GM21390 (cell line): ENCODE data around the gene HSPA12A.

Experiments
- ATAC-seq: cut with Tn5 transposase; IDR thresholded peaks from one replicate; pipeline ENCODE4 v1.9.1; 2021; ENCODE audit not compliant: unreplicated experiment

HSPA12A gene

DNA sequence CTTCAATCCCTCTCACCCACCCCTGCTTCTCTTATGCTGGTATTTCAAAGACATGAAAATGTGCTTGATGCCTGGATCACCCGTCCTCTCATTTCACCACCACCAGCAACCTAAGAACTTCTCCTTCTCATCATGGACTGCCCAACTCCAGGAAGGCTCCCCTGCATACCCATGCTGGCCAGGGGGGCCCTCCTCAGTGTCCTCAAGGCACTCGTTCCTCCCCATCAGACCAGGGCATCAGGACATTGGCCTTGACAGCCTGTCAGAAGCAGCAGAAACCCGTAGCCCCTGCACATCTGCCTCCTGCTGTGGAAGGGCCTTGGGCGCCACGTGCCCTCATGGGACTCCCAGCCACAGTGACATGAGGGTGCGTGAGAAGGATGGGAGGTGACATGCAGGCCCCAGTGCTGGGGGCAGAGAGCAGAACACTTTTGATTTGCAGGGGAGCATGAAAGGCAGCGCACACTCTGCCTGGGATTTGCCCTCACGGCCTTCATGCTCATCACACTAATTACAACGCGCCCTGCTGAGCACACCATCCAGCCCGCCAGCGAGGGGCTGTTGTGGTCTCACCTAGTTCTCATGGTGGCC is 1.9 kb upstream of the HSPA12A start:
- no peak for ATAC-seq

DNA sequence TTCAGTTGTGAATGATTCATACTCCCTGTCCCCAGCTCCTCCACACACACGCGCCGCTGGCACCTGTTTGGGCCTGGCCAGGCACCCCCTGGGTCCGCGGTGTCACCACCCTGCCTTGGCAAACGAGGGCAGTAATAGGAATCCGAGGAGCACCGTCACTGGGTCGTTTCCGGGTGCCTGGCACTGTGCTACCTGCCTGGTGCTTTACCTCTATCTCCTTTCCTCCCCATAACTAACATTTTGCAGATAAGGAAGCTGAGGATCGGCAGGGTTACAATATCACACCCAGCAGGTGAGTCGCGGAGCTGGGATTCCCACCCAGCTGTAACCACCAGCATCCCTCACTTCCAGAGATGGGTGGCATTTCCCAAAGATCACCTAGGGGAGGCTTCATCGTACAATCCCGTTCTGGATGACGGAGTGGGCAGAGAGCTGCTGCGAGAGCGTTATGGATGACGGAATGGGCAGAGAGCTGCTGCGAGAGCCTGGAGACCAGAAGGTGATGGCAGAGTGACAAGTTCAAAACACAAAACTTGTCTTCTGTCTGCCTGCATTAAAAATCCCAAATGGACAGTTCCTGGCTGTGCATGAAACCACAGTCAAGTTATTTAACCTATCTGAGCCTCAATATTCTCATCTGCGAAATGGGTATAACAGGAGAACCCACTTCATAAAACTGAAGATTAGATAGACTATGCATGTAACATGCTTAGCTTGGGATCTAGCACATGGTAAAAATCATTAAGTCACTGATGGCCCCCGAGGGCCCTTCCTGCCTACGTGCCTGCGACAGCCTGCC is 1.1 kb upstream of the HSPA12A start:
- ATAC-seq, result no peak

DNA sequence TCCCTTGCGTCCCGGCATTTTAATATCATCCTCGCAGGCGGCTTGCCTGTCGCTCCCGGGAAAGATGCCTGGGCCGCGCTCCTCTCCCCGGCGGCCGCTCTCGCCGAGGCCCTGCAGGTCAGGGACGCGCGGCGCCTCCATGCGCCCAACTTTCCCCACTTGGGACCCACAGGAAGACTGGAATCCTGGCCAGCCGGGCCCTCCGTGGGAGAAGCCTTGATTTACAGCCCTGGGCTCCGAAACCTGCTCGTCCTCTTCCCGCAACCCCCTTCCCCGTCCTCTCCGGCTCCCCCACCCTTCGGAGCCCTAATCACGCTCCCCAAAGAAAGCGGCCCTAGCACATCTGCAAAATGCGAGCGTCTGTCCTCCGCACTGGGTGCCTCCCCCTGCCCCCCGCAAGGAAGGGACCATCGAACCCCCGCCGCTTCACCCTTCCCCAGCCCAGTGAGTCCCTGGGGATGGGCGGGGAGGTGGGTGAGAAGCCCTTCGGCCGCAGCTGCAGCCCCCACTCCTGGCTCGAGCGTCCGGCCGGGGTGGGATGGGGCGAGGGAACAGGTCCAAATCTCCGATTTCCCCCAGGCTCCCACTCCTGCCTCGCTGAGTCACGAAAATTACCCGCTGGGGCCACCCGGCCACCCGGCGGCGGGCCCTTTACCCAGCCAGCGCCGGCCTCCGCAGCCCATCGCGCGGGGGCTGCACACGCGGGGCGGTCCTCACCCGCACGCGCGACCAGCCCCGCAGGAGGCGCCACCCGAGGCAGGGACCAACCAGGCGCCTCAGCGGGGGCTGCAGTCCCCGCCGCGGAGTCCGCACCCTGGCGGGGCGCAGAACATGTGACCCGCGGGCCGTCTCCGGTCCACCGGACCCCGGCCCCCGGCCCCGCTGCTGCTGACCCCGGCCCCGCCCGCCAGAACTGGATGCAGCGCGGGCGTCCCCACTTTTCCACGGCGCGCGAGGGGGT is 695 bp downstream of the HSPA12A start:
- ATAC-seq, result peak; percentile 6

DNA sequence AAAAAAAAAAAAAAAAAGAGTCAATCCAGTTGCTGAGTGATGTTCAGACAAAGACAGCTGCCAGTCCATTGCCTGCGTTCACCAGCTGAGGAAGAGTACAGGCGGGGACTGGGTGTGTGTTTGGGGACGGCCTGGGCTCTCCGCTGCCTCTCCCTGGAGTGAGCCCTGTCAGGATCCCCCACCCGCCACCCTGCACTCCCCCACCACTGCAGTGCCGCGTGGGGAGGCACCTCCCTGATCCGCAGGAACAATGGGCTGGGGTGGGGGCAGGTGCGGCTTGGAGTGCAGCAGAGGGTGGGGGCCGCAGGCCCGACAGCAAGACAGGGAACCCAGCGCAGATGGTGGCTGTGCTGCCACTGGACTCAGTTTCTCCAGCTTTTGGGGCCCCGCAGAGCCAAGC is 1.4 kb downstream of the HSPA12A start:
- ATAC-seq, result no peak

DNA sequence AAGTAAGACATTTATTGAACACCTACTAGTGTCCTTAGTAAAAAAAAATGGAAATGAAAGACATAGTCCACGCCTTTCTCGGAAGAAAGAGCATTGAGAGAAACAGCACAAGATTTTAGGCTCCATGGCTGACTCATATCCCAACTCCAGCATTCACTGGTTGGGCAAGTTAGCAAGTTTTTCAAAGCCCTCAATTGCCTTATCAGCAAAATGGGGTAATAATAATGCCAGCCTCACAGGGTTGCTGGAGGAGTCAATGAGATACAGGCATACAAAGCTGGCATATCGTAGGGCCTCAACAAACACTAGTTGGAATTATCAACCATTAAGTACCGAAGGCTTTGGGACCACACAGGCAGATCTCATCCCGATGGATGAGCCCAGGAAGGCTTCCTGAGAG is 4.0 kb downstream of the HSPA12A start:
- no peak for ATAC-seq

DNA sequence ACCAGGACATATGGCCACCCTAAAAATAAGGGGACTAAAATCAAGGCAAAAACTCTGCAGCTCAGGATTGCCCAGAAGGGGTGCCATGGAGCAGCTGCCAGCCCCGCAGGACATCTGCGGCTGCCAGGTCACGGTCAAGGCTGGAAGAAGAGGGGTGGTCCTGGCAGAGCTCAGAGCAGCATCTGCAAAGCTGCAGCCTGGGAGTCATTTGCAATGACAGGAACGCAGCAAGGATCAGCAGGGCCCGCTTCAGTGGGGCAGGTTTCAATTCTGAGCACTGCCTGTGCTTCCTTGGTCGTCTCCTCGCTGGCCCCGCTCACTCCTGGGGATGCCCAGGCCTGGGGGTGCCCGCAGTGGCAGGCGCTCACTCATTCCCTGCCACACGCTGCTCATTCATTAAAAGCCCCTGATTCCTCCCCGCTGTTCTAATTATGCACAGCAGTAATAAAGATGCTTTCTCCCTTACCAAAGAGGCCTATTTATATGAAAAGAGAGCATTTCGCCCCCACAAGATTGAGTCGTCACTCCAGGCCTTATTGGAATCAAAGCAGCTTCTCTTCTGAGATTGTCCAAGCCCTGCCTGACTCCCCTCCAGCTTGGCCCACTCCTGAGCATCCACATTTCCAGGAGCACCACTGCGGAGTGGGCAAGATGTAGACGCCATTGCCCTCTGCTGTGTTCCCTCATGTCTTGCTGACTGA is 4.6 kb downstream of the HSPA12A start:
- no peak for ATAC-seq

DNA sequence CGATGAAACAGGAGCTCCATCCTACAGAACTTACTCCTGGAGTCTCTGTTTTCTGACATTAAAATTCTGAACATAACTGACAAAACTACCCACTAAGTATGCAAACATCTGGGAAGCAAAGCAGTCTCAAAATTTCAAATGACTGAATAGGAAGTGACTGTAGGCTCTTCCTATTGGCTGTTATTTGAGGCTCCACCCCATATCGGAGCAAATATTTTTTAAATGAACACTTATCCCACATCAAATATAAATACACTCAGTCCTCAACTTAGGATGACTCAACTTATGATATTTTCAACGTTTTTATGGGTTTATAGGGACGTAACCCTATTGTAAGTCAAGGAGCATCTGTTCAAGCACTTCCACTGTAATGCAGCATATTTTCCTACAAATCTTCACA is 8.8 kb downstream of the HSPA12A start:
- no peak for ATAC-seq

DNA sequence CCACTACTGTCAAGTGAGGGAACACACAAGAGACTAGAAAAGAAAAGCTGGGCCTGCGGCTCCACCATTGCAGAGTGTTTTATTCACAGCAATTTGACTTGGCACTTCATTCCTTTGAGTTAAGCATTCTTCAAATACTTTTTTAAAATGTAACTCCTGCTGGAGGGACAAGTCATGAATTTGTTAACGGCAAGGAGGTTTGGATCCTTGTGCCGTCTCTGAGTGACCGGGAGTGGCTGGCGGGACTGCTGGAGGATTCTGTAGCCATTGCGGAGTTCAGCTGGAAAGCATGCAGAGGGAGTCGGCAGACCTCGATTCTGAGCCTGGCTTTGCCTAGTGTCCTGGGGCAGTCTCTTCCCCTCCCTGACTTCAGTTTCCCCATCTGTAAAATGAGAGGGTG is 9.8 kb downstream of the HSPA12A start:
- ATAC-seq, result no peak

DNA sequence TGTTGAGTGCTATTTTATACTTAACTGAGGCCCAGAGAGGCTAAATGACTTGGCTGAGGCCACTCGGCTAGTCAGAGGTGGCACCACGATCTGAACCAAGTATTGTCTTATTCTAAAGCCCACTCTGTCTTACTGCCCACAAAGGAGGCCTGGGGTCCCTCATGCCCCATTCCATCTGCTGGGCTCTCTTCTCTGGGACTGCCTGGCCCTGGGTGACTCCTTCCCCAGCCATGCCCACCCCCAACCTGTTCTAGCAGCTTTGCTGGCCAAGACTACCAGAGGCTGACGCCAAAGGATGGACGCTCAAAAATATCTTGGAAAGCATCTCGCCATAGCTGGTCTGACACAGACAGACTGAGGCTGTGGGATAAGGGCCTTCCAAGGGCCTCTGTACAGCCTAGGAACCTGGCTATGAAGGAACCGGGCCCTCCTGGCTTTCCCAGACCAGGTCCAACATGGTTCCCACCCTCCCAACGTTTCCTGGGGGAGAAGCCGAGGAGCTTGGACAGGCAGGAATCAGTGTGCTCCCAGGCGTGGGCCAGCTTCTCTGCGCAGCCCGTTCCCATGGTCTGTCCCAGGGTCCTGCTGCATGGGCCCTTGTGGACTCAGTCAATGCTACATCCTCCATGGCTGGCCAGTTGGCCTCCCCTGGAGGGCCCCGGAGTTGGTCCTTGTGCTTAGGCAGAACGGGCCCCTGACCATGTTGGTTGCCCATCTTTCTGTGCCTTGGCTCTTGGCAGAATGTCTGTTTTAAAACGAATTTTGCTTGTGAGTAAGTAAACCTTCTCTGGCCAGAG is 11.7 kb downstream of the HSPA12A start:
- ATAC-seq, result no peak

DNA sequence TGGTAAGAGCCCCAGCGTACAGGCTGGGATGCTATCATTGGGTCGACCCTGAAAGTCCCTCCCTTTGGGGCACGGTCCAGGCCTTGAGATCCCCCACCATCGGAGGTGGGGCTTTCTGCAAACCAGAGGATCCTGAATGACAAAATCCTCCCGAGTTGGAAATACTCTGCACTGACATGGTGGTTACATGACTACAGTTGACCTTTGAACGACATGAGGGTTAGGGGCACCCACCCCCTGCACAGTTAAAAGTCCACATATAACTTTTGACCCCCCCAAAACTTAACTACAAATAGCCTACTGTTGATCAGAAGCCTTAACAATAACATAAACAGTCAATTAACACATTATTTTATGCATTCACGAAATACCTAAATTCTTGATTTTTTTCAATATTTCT is 13.1 kb downstream of the HSPA12A start:
- no peak for ATAC-seq

DNA sequence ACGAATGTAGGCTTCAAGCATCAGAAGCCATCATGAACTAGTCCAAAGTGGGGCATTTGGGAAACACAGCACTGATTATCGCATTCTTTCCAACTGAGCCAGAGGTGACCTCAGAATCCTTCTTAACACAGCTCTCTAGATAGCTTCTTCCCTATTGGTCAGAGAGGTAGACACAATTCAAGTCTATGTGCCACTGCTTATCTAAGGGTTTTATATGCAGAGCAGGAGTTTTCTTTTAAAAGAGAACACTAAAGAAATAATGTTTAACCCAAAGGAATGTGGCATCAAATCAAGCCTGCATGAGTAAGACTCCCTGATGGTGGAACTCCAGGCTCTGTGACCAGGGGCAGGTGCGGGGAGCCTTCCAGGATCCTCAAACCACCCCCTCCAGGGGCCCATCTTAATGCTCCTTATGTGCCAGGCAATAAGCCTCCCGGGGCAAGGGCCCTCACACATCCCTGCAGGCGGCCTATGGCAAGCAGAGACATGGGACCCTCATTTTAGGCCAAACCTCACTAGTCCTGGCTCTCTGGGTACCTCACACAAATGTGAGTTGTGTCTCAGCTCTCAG is 13.8 kb downstream of the HSPA12A start:
- no peak for ATAC-seq

DNA sequence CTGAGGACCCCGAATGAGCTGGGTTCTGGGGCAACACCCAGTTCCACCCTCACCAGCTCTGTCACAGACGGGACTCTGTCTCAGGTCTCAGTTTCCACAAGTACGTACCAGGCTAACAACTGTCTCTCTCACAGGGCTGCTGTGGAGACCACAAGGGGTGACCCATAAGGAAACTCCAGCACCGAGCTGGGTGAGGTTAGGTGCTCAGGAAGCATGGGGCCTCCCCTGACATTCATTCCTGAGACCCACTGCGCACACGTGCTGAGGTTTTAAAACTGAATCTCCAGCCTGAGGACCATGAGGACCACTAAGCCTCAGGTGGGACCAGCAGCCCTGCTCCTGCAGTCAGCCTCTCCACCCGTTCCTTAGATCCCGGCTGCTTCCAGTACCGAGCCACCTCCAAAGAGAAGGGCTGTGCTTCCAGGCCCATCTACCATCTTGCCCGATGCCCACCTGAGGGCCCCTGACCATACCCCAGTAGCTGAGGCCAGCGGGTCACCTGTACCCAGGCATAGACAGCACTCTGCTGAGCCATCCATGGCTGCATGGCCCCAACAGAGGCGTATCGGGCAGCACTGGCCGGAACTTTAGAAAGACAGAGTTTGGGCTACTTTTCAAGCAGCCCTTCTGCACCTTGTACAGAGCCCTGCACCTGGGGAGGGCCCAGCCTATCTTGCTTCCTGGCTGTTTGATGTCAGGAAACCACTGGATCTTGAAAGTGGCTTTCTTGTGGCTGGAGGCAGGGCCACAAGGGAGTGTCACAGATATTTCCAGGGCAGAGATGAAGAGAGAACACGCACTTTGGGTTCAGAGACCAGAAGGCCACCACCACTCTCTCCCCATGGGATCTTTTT is 18.7 kb downstream of the HSPA12A start:
- no peak for ATAC-seq

DNA sequence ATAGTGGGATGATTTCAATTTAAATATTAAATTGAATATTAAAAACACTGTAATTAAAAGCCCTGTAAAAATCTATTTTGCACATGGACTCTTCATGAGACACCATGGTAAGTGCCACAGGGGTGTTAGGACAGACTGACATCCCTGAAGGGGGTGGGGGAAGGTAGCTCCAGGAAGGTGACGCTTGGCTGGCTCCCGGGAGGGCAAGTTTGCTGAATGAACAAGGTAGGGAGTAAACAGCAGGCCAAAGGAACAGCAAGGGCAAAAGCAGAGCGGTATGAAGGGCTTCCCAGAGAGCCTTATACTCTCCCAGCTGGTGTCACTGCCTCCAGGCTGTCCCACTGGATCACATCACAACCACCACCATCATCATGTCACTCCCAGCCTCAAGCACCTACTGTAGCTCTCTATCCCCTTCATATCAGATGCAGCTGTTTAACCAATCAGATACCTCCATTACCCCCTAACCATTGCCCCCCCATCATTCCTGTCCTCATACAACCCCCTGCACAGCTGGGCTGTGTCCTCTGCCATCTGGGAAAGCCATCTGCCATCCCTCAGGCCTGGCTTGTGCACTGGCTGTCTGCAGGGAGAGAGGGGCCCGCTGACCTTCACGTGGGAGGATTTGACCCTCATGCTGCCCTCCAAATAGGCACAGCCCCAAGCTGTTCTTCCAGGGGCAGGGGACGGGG is 19.5 kb downstream of the HSPA12A start:
- ATAC-seq, result no peak

DNA sequence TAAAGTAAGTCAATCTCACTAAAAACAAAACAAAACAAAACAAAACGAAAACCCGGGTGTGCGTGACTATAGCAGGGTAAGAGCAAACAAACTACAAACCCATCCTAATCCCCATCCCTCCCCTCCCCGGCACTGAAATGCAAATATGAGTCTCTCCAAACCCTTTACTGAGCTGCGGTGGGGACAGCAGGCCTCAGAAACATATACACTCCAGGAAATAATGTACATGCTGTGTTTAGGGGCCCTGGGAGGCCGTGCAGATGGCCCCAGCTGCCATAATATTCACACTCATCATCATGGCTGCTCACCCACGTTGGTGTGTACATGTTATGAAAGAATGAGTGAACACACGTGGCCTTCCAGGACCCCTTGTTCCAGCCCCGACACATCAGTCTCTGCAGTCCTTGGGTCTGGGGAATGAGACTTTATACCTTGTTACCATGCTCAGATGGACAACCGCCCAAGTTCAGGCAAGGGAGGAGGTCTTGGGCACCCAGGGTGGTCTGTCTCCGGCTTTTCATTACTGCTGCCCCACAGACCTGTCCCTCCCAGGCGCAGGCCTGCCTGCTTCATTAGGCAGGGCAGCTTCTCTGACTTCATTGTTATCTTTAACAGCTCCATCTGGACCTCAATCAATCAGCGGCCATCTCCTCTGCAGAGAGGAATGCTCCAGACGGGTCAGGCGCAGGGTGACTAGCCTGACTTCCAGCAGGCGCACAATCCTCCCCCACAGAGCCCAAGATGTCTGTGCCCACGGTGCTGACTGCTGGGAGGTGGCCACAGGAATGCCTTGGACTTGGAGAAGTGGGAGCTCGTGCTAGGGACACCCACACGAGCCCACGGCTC is 20.6 kb downstream of the HSPA12A start:
- ATAC-seq, result no peak

DNA sequence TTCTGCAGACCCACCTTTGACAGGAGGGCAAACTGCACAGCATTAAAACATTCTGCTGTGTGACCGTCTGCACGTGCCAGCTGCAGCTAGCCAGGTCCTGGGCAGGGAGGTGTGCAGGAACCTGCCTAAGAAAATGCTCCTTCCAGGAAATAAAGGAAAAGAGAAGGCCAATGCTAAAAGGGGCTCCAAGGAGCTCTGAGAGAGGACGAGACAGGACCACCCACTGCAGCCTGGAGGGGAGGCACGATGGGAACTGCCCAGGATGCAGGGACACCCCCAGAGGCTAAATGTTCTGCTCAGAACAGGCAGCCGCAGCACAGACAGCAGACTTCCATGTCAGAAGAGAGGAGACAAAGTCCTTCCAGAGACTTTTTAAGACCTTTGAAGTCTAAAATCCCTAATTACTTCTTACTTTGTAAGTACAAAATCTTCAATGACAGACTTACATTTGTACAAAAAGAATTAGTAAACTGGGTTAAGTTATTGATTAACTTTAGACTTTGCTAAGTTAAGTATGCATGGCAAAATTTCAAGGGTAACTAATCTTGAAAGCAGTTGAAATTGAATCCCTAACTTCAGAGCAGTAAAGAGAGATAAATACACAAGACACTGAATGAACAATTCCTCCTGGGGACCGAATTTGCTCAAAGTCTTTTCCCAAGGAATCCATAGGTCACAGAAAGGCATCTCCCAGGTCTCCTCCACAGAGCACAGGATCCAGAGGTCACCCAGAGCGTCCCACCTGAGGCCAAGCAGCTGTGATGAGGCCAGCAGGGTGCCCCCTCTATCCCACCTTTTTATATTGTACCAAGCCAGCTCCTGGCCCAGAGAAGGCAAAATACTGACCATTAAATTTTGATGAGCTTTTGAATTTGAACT is 21.5 kb downstream of the HSPA12A start:
- ATAC-seq, result no peak

DNA sequence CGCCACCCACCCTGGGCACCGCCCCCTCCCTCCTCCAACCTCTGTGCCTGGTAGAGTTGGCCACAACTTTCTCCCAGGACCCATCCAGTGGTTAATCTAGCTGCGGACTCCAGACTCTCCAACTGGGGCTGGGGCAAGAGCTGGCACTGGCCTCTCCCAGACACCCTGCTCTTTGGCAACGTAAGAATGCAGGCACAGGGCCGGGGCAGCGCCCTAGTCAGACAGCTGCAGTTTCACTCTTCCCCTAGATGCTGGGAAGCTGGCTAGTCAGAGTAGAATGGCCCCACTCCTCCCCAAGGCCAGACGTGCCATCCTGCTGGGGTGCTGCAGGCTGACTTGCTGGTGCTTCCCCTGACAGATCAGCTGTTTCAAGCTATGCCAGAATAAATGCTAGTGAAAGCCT is 22.1 kb downstream of the HSPA12A start:
- ATAC-seq, result no peak

DNA sequence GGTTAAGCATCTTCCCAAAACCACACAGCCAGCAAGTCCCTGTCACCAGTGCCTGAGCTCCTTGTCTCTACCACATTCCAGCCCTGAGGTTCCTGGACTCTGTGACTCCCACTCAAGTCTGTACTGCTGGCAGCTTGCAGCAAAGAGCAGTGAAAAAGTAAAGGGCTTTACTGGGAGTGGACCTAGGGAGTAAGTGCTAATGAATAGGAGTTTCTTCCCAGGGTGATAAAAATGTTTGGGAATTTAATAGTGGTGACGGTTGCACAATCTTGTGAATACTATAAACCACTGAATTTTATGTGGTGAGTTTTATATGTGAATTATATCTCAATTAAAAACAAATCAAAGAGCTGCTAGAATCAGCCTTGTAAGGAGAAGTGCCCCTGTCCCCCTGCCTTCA is 22.6 kb downstream of the HSPA12A start:
- ATAC-seq, result no peak
